ENCODE measurements around the gene CHCHD3.

Gene CHCHD3

DNA sequence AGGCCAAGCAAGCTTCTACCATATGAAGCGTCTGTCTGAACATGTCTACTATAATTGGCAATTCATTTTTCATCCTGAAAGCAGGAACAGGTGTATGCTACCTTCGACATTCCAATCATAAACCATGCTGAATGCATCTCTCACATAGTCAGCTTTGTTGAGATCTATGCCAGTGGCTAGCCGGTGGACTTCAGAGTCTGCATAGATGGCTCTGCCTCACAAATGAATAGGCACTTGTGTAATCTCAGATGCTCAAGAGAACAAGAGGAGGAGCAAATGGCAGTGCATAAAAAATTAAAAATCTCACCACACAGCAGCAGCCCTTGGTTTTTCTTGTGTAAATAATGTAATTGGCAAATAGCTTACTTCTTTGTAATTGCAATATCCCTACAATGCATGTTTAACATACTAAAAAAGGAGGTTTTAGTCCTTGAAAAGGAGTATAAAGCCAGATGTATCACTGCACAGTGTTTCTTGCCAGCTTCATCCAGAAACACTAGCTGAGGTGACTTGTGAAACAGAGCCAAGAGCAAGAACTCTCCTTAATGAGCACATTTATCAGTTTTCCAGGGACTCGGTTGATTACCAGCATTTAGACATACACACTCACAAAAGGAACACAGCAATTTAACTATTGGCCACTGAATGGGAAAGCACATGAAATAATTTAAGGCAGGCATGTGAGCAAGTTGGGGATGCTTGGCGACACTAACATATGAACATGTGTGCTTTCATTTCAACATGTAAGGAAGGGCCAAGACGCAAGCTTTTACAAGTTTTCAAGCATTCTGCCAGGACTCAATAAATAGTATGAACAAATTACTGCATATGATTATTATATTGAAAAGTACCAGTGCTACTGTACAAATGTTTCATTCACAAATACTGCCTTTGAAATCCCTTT lies 255.7 kb downstream of the CHCHD3 start:
- Histone ChIP-seq H3K4me3 (ENCODE audit: low read depth in 1 of 2, low read length in 1 of 2) (no peak overlapping the region), H3K27me3 (no peaks in the 10 kb centered on the region), H3K36me3 (no peaks in the 10 kb centered on the region), H3K27ac (no peak overlapping the region), H3K4me1 (ENCODE audit: control insufficient read depth in 1 of 2, insufficient read depth in 1 of 2, low read depth in 1 of 2, low read length in 1 of 2) (no peaks in the 10 kb centered on the region), H3K9me3 (no peaks in the 10 kb centered on the region)
- TF ChIP-seq, protein P1, sequence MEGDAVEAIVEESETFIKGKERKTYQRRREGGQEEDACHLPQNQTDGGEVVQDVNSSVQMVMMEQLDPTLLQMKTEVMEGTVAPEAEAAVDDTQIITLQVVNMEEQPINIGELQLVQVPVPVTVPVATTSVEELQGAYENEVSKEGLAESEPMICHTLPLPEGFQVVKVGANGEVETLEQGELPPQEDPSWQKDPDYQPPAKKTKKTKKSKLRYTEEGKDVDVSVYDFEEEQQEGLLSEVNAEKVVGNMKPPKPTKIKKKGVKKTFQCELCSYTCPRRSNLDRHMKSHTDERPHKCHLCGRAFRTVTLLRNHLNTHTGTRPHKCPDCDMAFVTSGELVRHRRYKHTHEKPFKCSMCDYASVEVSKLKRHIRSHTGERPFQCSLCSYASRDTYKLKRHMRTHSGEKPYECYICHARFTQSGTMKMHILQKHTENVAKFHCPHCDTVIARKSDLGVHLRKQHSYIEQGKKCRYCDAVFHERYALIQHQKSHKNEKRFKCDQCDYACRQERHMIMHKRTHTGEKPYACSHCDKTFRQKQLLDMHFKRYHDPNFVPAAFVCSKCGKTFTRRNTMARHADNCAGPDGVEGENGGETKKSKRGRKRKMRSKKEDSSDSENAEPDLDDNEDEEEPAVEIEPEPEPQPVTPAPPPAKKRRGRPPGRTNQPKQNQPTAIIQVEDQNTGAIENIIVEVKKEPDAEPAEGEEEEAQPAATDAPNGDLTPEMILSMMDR (IDR thresholded peaks at IDR 0.05): no peak

DNA sequence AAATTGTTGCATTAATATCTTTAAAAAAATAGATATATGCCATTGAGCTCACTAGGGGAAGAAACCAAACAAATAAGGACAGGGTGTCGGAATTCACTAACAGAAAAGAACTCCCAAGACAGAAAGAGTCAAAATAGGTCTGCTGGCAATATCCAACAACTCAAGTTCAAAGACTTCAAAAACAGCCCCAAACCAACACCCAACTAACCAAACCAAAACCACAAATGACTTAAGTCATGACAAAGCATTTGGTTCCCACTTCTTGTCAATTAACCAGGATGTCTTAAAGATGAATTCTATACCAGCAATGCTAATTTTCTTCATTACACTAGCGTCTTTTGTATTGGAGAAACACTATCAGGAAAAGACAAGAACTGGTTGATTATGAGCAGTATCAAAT lies 256.7 kb downstream of the CHCHD3 start:
- H3K4me1 ChIP-seq (ENCODE audit: control insufficient read depth in 1 of 2, insufficient read depth in 1 of 2, low read depth in 1 of 2, low read length in 1 of 2): no peaks in the 10 kb centered on the region
- TF ChIP-seq, protein P1 (IDR thresholded peaks at IDR 0.05): no peak
- H3K4me3 ChIP-seq (ENCODE audit: low read depth in 1 of 2, low read length in 1 of 2): no peak overlapping the region
- H3K27ac ChIP-seq: no peak overlapping the region
- H3K27me3 ChIP-seq: no peaks in the 10 kb centered on the region
- H3K9me3 ChIP-seq: no peaks in the 10 kb centered on the region
- no peaks in the 10 kb centered on the region for H3K36me3 ChIP-seq

DNA sequence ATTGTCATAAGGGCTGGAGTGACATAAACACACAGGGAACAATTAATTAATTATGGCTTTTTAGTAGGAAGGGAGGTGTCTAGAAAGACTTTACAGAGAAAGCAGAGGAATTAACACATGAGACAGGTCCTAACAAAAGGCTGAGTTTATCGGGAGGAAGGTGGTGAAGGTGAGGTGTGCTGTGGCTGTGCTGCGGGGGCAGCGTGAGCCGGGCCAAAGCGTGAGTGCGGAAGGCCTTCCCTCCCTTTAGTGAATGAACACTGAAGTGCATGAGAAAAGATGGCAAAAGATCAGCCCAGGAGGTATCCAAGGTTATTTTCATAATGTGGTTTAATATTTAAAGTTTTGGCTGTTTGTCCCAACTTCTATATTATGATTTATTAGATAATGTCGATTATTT lies 262.2 kb downstream of the CHCHD3 start:
- TF ChIP-seq, protein P1 (IDR thresholded peaks at IDR 0.05): no peak
- Histone ChIP-seq H3K9me3 (no peaks in the 10 kb centered on the region), H3K4me3 (ENCODE audit: low read depth in 1 of 2, low read length in 1 of 2) (no peak overlapping the region), H3K4me1 (ENCODE audit: control insufficient read depth in 1 of 2, insufficient read depth in 1 of 2, low read depth in 1 of 2, low read length in 1 of 2) (no peaks in the 10 kb centered on the region), H3K27ac (no peak overlapping the region), H3K27me3 (no peaks in the 10 kb centered on the region), H3K36me3 (no peaks in the 10 kb centered on the region)

GRCh38 chr7:132817949-132818348 lies 263.9 kb downstream of the CHCHD3 start:
- Histone ChIP-seq H3K27me3 (no peaks in the 10 kb centered on the region), H3K9me3 (no peaks in the 10 kb centered on the region), H3K27ac (no peak overlapping the region), H3K36me3 (no peaks in the 10 kb centered on the region), H3K4me1 (ENCODE audit: control insufficient read depth in 1 of 2, insufficient read depth in 1 of 2, low read depth in 1 of 2, low read length in 1 of 2) (no peaks in the 10 kb centered on the region), H3K4me3 (ENCODE audit: low read depth in 1 of 2, low read length in 1 of 2) (no peak overlapping the region)
- TF ChIP-seq, protein P1 (IDR thresholded peaks at IDR 0.05): no peak

DNA sequence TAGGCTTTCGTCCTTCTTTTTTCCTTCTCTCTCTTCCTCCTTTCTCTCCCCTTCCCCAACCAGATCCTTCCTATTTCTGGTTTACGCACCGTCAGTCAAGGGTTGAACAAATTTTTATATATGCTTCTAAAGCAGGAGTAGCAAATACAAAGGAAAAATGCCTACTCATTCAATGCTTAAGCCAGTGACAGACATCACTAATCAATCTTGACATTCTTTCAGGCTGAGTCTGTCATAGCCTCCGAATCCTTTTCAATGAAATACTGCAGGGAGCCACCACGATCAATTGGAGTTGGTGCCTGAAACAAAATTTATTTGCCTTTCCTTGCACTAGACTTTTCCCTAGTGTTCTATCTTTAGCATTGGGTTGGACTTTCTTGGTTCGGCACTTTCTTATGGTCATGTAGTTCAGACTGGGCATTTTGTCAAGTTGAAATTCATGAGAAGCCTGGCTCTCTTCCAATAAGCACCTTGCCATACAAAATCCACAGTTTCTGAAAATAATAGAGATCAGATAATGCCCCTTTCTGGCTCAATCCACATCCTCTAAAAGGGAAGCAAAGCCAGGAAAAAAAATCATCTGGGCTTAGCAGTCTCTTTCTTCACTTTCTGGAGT lies 266.1 kb downstream of the CHCHD3 start:
- Histone ChIP-seq H3K36me3 (no peaks in the 10 kb centered on the region), H3K4me1 (ENCODE audit: control insufficient read depth in 1 of 2, insufficient read depth in 1 of 2, low read depth in 1 of 2, low read length in 1 of 2) (no peaks in the 10 kb centered on the region), H3K9me3 (no peaks in the 10 kb centered on the region), H3K4me3 (ENCODE audit: low read depth in 1 of 2, low read length in 1 of 2) (no peak overlapping the region), H3K27me3 (no peaks in the 10 kb centered on the region), H3K27ac (no peak overlapping the region)
- TF ChIP-seq, protein P1 (IDR thresholded peaks at IDR 0.05): no peak
